ENCODE results near the gene PTPRN2. TPM values are rescaled to one million over a fixed set of nuclear protein-coding genes. Genes with fewer than 3 reads are reported as not detected.

Gene PTPRN2
- total and polyA plus RNA-seq, 7 donors, result 0.47 to 0.82 (median 0.51) TPM

GRCh38 chr7:157873181-157873580 is 714.4 kb downstream of the PTPRN2 start:
- Histone ChIP-seq H3K4me3 (no peak overlapping the region), H3K27ac (no peak overlapping the region), H3K27me3 (ENCODE audit: insufficient read depth in 3 of 3, low read length in 2 of 3) (peaks cover 0 to 3% (median 0%) of the 10 kb centered on the region in 3 donors), H3K4me1 (no peaks in the 10 kb centered on the region), H3K9me3 (no peaks in the 10 kb centered on the region), H3K36me3 (ENCODE audit: insufficient read depth in 1 of 2, low read depth in 1 of 2) (no peaks in the 10 kb centered on the region)
- ATAC-seq (no peak), DNase-seq (no peak)
- 76 to 84% (median 79%) methylated on average over 24 to 28 of the region's 30 CpGs for WGBS, 3 donors
- intact Hi-C loops (cut with DNase I), result no loop called here
- TF ChIP-seq, protein P1, sequence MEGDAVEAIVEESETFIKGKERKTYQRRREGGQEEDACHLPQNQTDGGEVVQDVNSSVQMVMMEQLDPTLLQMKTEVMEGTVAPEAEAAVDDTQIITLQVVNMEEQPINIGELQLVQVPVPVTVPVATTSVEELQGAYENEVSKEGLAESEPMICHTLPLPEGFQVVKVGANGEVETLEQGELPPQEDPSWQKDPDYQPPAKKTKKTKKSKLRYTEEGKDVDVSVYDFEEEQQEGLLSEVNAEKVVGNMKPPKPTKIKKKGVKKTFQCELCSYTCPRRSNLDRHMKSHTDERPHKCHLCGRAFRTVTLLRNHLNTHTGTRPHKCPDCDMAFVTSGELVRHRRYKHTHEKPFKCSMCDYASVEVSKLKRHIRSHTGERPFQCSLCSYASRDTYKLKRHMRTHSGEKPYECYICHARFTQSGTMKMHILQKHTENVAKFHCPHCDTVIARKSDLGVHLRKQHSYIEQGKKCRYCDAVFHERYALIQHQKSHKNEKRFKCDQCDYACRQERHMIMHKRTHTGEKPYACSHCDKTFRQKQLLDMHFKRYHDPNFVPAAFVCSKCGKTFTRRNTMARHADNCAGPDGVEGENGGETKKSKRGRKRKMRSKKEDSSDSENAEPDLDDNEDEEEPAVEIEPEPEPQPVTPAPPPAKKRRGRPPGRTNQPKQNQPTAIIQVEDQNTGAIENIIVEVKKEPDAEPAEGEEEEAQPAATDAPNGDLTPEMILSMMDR (IDR thresholded peaks at IDR 0.05), result no peak

- DNase-seq (no peak), ATAC-seq (no peak)
- Histone ChIP-seq H3K9me3 (no peaks in the 10 kb centered on the region), H3K4me1 (no peaks in the 10 kb centered on the region), H3K4me3 (no peak overlapping the region), H3K27me3 (ENCODE audit: insufficient read depth in 3 of 3, low read length in 2 of 3) (peaks cover 0 to 3% (median 0%) of the 10 kb centered on the region in 3 donors), H3K36me3 (ENCODE audit: insufficient read depth in 1 of 2, low read depth in 1 of 2) (no peaks in the 10 kb centered on the region), H3K27ac (no peak overlapping the region)
- intact Hi-C loops (cut with DNase I), result no loop called here
- WGBS, 3 donors, result 83 to 90% (median 89%) methylated on average over 12 of the region's 12 CpGs
- TF ChIP-seq, protein P1 (IDR thresholded peaks at IDR 0.05), result no peak
Measured at GRCh38 chr7:157872447-157872846, 715.2 kb downstream of the PTPRN2 start.

DNA sequence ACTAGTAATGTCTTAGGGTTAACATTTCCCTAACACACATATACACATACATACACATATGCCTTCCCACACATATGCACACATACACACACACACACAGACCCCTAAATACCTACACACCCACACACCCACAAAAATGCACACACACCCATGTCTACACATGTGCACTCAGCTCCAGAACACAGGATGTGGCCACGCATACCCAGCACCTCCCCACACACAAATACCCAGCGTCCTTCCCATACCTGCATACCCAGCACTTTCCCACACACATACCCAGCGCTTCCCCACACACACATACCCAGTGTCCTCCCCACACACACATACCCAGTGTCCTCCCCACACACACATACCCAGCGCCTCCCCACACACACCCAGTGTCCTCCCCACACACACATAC is 715.9 kb downstream of the PTPRN2 start:
- Histone ChIP-seq H3K36me3 (ENCODE audit: insufficient read depth in 1 of 2, low read depth in 1 of 2) (no peaks in the 10 kb centered on the region), H3K4me3 (no peak overlapping the region), H3K9me3 (no peaks in the 10 kb centered on the region), H3K4me1 (no peaks in the 10 kb centered on the region), H3K27me3 (ENCODE audit: insufficient read depth in 3 of 3, low read length in 2 of 3) (peaks cover 0 to 3% (median 0%) of the 10 kb centered on the region in 3 donors), H3K27ac (no peak overlapping the region)
- WGBS, 3 donors, result 91 to 97% (median 94%) methylated on average over 4 of the region's 4 CpGs
- no peak for ATAC-seq
- no peak for DNase-seq
- intact Hi-C loops (cut with DNase I), result no loop called here
- TF ChIP-seq, protein P1 (IDR thresholded peaks at IDR 0.05), result no peak

DNA sequence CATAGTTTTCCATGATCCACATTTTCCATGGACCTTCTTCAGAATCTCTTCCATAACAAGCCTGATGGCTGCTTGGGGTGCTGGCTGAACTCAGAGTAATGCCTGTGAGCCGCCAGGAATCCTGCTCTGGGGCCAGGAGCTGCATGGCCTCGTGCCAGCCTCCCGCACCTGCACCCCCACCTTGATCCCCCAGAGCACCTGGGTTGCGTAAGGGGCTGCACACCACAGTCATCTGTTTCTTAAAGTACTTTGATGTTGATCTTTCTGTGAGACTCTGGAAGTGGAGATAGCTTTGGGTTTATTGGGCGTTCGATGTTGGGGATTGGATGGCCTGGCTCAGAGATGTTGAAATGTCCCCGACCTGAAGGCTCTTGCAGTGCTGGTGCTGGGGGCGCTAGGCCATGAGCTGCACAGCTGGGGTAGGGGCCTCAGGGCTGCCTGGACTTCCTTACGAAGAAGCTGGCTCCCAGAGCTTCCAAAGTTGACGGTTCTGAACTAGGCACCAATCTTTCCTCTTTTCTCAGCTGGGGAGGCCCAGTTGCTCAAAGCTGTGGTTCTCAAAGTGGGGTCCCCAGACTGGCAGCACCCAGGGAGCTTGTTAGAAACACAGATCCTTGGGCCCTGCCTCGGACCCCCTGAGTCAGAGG is 716.9 kb downstream of the PTPRN2 start:
- Histone ChIP-seq H3K4me1 (no peaks in the 10 kb centered on the region), H3K36me3 (ENCODE audit: insufficient read depth in 1 of 2, low read depth in 1 of 2) (no peaks in the 10 kb centered on the region), H3K27me3 (ENCODE audit: insufficient read depth in 3 of 3, low read length in 2 of 3) (no peaks in the 10 kb centered on the region), H3K27ac (no peak overlapping the region), H3K4me3 (no peak overlapping the region), H3K9me3 (no peaks in the 10 kb centered on the region)
- ATAC-seq (no peak), DNase-seq (no peak)
- intact Hi-C loops (cut with DNase I), result no loop called here
- TF ChIP-seq, protein P1 (IDR thresholded peaks at IDR 0.05), result no peak
- WGBS, 3 donors, result 72 to 82% (median 75%) methylated on average over 11 of the region's 11 CpGs

DNA sequence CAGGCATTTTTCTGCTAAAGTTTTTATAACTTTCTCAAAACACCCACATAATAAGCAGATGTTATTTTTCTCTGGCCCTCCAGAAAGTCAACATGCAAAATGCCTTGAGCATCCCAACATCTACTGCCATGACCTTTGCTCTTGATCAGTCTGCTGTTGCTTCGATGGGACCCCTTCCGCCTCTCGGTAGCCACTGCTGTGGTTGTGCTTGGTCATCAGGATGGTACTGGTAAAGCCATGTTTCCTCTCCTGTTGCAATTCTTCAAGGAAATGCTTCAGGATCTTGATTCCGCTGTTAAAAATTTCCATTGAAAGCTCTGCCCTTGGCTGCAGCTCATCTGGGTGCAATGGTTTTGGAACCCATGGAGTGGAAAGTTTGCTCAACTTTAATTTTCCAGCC is 717.8 kb downstream of the PTPRN2 start:
- no peak for DNase-seq
- no peaks in the 10 kb centered on the region for H3K27me3 ChIP-seq (ENCODE audit: insufficient read depth in 3 of 3, low read length in 2 of 3)
- no peaks in the 10 kb centered on the region for H3K36me3 ChIP-seq (ENCODE audit: insufficient read depth in 1 of 2, low read depth in 1 of 2)
- TF ChIP-seq, protein P1 (IDR thresholded peaks at IDR 0.05), result no peak
- intact Hi-C loops (cut with DNase I), result no loop called here
- no peak overlapping the region for H3K27ac ChIP-seq
- H3K4me3 ChIP-seq, result no peak overlapping the region
- no peak for ATAC-seq
- H3K9me3 ChIP-seq, result no peaks in the 10 kb centered on the region
- 90 to 94% (median 92%) methylated on average over 4 of the region's 4 CpGs for WGBS, 3 donors
- no peaks in the 10 kb centered on the region for H3K4me1 ChIP-seq

Measured in psoas muscle (tissue), 8 donors.